Sigmoid colon (tissue), 7 donors: Measurements from ENCODE around the gene PRM1. TPM values are rescaled to one million over a fixed set of nuclear protein-coding genes. Genes with fewer than 3 reads are reported as not detected.

Experiments
- DNase-seq: peaks from one replicate; pipeline ENCODE4 v3.0.0-alpha.2; 2019
- H3K27ac ChIP-seq, 4 donors: fragments of 200-600 bp; sonication (generic); one replicate each; pipeline ENCODE4 v1.5.1; 2016 to 2019; ENCODE audit warnings: mild to moderate bottlenecking in 1 of 4
- H3K27me3 ChIP-seq, 3 donors: fragments of 200-600 bp; sonication (generic); one replicate each; pipeline ENCODE4 v1.5.1; 2019; ENCODE audit warnings: mild to moderate bottlenecking in 1 of 3
- H3K36me3 ChIP-seq, 4 donors: fragments of 200-600 bp; sonication (generic); one replicate each; pipeline ENCODE4 v1.5.1; 2016 to 2019
- H3K4me1 ChIP-seq, 4 donors: fragments of 200-600 bp; sonication (generic); one replicate each; pipeline ENCODE4 v1.5.1; 2017 to 2019
- H3K4me3 ChIP-seq, 4 donors: fragments of 200-600 bp; sonication (generic); one replicate each; pipeline ENCODE4 v1.5.1; 2017 to 2019; ENCODE audit warnings: mild to moderate bottlenecking in 2 of 4, moderate library complexity in 1 of 4
- H3K9me3 ChIP-seq, 4 donors: fragments of 200-600 bp in 3 of 4; sonication (generic) in 3 of 4; one replicate each; pipeline versions ENCODE4 v1.5.1 to v1.6.1; 2013 to 2019
- CTCF ChIP-seq, 4 experiments: fragments of 450-650 bp in 3 of 4; fragments of 200-600 bp in 1 of 4; IDR thresholded peaks; one replicate each; pipeline ENCODE4 v1.5.1; 2016 to 2019; ENCODE audit warnings: antibody characterized with exemption in 4 of 4, mild to moderate bottlenecking in 3 of 4, moderate library complexity in 2 of 4
- EP300 ChIP-seq, 4 donors: sonication (generic); formaldehyde crosslinking; IDR thresholded peaks; one replicate each; pipeline ENCODE4 v1.6.1; 2017; ENCODE audit warnings: antibody characterized with exemption in 4 of 4
- POLR2A ChIP-seq, 2 donors: fragments of 450-650 bp; IDR thresholded peaks; one replicate each; pipeline ENCODE4 v1.6.1; 2016; ENCODE audit warnings: antibody characterized with exemption in 2 of 2, mild to moderate bottlenecking in 2 of 2, moderate library complexity in 2 of 2
- POLR2AphosphoS5 ChIP-seq, 4 donors: sonication (generic); formaldehyde crosslinking; IDR thresholded peaks; one replicate each; pipeline ENCODE4 v1.6.1; 2017; ENCODE audit warnings: antibody characterized with exemption in 4 of 4
- WGBS, 2 donors: extraction: QIAGEN DNeasy Blood & Tissue Kit; methylation state at CpG; one replicate each; pipeline ENCODE4 v1.1.7; 2013; 5-methylcytosine and 5-hydroxymethylcytosine counted together
- intact Hi-C: fragments of 100-400 bp; cut with DNase I; formaldehyde crosslinking; loops from one replicate; pipeline ENCODE4 v1.15.1; 2023
- polyA plus RNA-seq, 3 donors: library from polyadenylated mRNA; stranded (reverse); fragments of 200-250 nt; gene quantifications; one replicate each; pipeline ENCODE4 v1.2.3, GENCODE V29; 2013
- total RNA-seq, 4 donors: library from RNA; depleted of rRNA; stranded (reverse); fragments of >200 nt; gene quantifications; one replicate each; pipeline ENCODE4 v1.1.0, GENCODE V29; 2016
- donor health status: healthy with polysubstance abuse.
- donor health status: Bipolar disorder and iron deficiency.
- donor health status: healthy.

Gene PRM1
- total and polyA plus RNA-seq, 7 donors: not detected

- H3K36me3 ChIP-seq: no peaks in the 10 kb centered on the region
- no peak for DNase-seq
- no peaks in the 10 kb centered on the region for H3K27me3 ChIP-seq
- no peak overlapping the region for H3K4me3 ChIP-seq
- intact Hi-C loops: no loop called here
- H3K27ac ChIP-seq: no peak overlapping the region
- no peak for TF ChIP-seq POLR2AphosphoS5 (IDR thresholded peaks at IDR 0.05)
- TF ChIP-seq EP300 (IDR thresholded peaks at IDR 0.05): no peak
- TF ChIP-seq POLR2A (IDR thresholded peaks at IDR 0.05): no peak
- TF ChIP-seq CTCF (IDR thresholded peaks at IDR 0.05): no peak
- peaks cover 0 to 11% (median 6%) of the 10 kb centered on the region in 4 donors for H3K4me1 ChIP-seq
- H3K9me3 ChIP-seq: no peaks in the 10 kb centered on the region
- 21 to 76% methylated on average over 8 of the region's 8 CpGs for WGBS, 2 donors
These were observed 18.2 kb downstream of the PRM1 start for GRCh38 chr16:11262915-11263314.

- no peak for TF ChIP-seq CTCF (IDR thresholded peaks at IDR 0.05)
- TF ChIP-seq POLR2AphosphoS5 (IDR thresholded peaks at IDR 0.05): no peak
- no peak for TF ChIP-seq POLR2A (IDR thresholded peaks at IDR 0.05)
- TF ChIP-seq EP300 (IDR thresholded peaks at IDR 0.05): no peak
- Histone ChIP-seq H3K27me3 (no peaks in the 10 kb centered on the region), H3K9me3 (no peaks in the 10 kb centered on the region), H3K27ac (no peak overlapping the region), H3K36me3 (no peaks in the 10 kb centered on the region), H3K4me3 (no peak overlapping the region), H3K4me1 (peaks cover 0 to 22% (median 15%) of the 10 kb centered on the region in 4 donors)
- intact Hi-C loops: no loop called here
- WGBS, 2 donors: 75 to 87% methylated on average over 3 of the region's 3 CpGs
- DNase-seq: no peak
These were observed 20.5 kb downstream of the PRM1 start for GRCh38 chr16:11260596-11260966.

GRCh38 chr16:11259655-11260595, 21.2 kb downstream of the PRM1 start:
- DNase-seq: no peak
- TF ChIP-seq CTCF (IDR thresholded peaks at IDR 0.05): no peak
- TF ChIP-seq POLR2A (IDR thresholded peaks at IDR 0.05): no peak
- TF ChIP-seq POLR2AphosphoS5 (IDR thresholded peaks at IDR 0.05): no peak
- TF ChIP-seq EP300 (IDR thresholded peaks at IDR 0.05): no peak
- Histone ChIP-seq H3K4me3 (no peak overlapping the region), H3K36me3 (no peaks in the 10 kb centered on the region), H3K27ac (no peak overlapping the region), H3K9me3 (no peaks in the 10 kb centered on the region), H3K27me3 (no peaks in the 10 kb centered on the region), H3K4me1 (peaks cover 0 to 29% (median 18%) of the 10 kb centered on the region in 4 donors)
- intact Hi-C loops: loop anchor here (5.0 to 10.0 kb wide), 4 partner anchors 98 to 515 kb away; partner anchors contain the start of gene NUBP1
- WGBS, 2 donors: 93% methylated on average over 12 of the region's 12 CpGs

GRCh38 chr16:11258553-11259492, 22.3 kb downstream of the PRM1 start:
- 24 to 34% methylated on average over 15 of the region's 15 CpGs for WGBS, 2 donors
- DNase-seq: peak; percentile 72
- H3K36me3 ChIP-seq: no peaks in the 10 kb centered on the region
- intact Hi-C loops: loop anchor here (5.0 to 10.0 kb wide), 4 partner anchors 97 to 514 kb away; partner anchors contain the start of gene NUBP1
- no peak for TF ChIP-seq POLR2A (IDR thresholded peaks at IDR 0.05)
- no peak overlapping the region for H3K4me3 ChIP-seq
- H3K4me1 ChIP-seq: peaks cover 0 to 40% (median 26%) of the 10 kb centered on the region in 4 donors
- H3K27ac ChIP-seq: peak overlapping the region in 3 of 4 donors; percentile 16 to 23 (median 18)
- no peaks in the 10 kb centered on the region for H3K9me3 ChIP-seq
- H3K27me3 ChIP-seq: no peaks in the 10 kb centered on the region
